Pons (tissue), 1 donor: ENCODE measurements around the gene MYADML2.
"Not testable (repeated sequence)": the region's sequence is repeated elsewhere in the genome, so short reads cannot be mapped to it uniquely, and the experiment has no call there.

Experiments
- DNase-seq: peaks from one replicate; pipeline ENCODE4 v3.0.0-alpha.2; 2016; ENCODE audit warnings: low spot score

The MYADML2 gene

DNA sequence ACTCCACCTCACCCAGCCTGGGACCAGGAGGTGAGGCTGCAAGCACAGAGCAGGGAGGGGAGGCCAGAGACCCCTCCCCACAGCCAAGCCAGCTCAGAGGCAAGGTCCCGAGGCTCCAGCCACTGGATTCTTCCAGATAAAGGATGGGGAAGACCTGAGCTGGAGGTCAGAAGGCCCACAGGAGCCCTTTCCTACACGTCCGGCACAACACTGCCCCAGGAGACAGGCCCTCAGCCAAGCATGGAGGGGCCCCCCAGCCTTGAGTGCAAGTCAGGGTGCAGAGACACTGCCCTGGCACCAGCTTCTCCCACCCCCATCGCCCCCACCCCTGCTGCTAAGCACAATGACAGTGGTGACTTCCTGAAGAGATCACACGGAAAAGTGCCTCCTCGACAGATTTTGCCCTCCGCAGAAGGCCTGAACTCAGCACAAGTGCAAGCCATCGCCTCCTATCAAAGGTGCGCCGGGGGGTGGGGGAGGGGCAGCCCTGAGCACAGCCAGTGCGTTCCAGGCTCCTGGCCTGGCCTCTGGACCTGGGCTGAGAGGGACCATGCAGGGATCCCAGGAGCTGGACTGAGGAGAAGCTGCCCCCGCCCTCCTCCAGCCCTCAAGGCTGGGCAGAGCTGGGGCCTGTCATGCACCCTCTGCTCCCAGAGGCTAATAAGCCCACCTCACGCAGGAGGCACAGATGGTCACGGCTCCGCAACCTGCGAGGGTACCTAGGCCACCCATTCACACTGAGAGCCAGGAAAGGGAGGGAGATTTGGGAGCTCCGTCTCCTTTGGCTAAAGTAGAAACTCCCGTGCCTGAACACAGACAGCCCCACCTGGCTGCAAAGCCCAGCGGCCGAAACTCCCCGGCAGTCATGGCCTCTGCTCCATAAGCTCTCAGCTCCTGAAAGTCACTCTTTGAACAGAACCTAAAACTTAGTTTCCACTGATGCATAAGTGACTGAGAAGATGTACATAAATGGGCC lies 22.2 kb downstream of the MYADML2 start:
- DNase-seq = no peak

DNA sequence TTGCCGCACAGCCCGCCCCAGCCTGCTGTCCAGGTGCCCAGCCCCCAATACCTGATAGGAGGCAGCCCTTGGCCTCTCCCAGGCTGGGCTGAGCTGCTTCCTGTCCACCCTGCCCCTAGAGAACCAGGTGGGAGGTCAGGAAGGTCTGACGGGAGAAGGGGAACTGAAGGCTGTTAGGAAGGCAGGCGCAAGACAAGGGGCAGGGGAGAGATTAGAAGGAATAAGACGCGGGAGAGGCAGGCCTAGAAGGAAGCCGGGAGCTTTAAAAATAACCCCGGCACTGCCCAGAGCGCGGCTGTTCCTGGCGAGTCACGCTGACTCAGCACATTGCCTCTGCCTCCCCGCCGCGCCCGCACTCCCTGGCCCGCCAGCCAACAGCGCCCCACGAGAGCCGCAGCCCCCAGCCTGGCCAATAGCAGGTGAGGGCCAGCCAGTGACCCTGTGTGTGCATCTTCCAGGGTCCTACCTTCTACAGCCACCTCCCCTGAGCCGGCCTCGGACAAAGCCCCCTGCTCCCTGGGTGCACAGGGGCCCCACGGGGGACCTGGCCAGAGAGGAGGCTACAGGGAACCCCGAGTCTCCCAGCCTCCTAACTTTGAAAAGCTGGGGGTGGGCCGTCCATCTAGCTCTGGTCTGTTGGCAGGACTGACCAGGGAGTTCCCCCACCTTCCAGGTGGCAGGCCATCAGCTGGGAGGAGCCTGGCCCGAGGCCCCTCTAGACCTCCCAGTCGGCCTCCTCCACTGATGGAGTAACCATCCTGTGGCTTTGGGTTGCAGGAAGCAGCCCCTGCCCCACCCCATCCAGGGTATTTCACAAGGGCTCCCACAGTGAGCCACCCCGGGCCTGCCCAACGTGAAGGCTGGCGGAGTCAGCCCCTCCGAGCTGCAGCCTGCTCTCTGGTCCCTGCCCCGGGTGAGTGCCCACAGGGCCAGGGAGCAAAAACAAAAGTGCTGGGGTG lies 23.5 kb downstream of the MYADML2 start:
- DNase-seq = no peak

DNA sequence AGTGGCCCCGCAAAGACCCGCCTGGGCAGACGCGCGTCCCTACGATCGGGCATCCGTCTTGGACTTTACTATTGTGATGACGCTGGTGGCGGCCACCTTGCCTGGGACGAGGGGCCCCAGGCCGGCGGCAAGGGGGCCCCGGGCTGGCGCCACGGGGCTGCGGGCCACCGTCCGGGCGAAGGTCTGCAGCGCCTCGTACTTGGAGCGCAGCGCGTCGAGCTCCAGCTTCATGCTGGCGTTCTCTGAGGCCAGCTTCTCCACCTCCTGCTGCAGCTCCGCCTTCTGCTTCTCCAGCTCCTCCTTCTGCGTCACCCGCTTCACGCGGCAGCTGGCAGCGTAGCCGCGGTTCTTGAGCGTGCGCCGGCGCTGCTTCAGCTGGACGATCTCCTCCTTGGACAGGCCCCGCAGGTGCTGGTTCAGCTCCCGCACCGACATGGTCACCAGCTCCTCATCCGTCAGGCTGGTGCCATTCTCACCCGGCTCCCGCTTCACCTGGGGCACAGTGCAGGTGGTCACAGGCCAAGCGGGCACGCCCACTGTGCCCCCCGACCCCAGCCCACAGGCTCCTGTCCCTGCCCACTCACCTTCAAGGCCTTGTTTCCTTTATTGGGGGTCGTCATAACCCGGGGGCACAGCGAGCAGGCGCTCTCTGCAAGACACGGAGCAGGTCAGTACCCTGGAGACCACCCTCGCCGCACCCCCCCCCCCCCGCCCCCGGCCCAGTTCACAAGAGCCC lies 24.3 kb downstream of the MYADML2 start:
- DNase-seq = no peak

DNA sequence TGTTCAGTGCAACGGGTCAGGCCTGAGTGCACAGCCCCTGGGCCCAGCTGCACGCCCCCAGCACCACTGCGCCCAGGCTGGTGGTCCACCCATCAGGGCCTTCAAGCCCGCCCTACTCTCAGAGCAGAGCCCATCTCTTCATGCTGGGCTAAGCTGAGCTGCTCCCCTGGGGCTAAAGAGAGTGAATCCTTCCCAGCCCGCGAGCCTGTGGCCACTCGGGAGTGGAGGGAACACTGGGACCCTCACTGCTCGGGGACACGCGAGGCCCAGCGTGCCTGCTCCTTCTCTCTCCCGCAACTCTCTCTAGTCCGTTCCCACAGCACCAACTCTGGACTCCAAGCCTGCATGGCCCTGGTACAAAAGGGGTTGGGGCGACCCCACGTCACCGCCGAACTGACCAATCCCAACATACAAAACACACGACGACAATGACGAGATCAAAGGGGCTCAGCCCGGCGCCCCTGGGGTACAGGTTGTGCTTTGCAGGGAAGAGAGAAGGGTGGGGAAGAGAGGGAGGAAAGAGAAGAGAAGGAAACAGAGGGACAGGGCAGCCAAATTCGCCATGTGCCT lies 25.0 kb downstream of the MYADML2 start:
- no peak for DNase-seq

DNA sequence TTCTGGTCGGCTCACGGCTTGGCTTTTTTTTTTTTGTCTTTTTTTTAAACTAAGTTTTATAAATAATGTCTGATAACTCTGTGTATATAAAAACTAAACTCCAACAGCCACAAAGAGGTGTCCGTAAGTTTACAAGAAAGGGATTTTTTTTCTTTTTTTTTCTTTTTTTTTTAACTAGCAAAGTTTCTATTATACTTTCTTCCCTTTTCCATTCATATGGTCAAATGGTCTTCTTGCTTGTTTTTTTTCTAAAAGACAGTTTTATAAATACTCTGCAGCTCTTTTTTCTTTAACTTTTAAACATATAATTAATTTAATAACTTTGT lies 25.5 kb downstream of the MYADML2 start:
- no peak for DNase-seq

DNA sequence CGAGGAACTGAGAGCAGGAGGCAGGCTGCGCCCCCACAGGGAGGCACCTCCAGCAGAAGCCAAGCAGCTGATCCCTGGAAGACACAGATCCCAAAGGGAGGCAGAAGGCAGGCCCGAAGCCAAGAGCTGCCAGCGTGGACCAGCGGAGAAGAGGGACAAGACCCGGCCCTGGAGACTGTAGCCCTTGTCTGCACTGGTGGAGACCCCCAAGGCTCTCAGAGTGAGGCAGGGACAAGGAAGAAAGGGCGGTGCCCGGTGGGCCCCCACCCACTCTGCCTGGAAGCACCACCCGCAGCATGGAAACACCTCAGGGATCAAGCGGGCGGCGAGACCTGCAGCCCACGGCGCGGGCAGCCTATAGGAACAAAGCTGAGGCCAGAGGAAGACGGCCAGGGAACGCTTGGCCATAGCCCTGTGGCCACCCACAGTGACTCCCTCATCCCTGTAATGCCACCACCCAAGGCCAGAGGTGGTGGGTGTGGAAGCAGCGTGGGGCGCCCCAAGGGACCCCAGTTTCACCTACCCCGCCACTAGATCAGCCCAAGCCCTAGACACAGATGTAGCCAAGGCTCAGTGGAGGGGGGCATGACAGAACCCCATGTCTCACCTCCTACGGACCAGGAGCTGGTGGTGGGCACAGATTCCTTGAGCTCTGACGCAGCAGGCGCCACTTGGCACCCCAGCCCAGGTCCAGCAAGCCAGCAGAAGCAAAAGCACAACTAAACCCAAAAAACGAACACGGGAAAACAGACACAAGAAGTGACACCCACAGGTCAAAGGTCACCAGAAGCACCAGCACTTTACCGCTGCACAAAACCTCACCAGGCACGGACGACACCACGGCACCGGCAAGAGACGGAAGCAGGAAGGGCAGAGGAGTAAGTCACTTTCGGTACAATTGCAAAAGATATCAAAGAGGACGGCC lies 26.2 kb downstream of the MYADML2 start:
- DNase-seq = no peak

DNA sequence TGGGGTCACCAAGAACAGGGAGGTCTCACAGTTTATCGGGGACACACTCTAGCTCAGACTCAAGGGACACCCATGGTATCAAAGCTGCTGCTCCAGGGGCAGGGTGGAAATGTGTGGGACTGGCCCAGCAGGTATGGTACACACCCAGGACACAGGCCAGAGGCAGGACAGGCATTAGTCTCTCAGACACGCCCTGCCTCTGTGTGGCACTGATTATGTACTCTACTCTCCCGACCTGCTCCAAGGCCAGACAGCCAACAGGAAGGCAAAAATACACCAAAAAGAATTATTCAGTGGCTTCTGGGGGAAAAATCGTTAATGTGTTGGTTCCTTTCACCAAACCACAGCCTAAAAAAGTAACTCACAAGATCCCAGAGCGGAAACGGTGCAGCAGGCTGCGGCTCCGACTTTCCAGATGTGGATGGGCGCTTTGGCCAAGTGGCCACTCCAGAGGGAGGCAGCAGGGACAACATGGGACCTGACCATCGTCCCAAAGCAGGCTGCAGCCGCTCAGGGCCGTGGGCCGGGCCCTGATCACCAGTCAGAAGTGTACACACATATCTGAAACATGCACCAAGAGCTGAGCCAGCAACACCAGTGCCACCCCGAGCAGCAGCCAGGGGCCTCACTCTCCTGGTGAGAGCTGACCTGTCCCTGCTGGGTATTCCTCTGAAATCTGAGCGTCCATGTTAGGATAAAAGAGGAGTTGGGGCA lies 28.0 kb downstream of the MYADML2 start:
- no peak for DNase-seq

DNA sequence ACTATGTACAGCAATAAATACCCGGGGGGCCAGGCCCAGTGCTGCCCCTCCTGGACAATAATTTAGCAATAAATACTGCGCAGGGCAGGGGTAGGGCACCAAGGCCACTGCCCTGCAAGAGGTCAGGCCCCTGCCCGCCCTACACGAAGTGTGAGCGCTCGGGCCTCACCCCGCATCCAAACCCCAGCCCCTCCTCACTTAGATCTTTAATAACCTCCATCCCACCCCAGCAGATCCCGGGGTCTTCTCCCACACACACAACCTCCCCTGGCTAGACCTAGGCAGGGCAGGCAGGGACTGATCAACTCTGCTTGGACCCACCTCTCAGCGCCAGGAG lies 28.7 kb downstream of the MYADML2 start:
- DNase-seq = not testable (repeated sequence)

DNA sequence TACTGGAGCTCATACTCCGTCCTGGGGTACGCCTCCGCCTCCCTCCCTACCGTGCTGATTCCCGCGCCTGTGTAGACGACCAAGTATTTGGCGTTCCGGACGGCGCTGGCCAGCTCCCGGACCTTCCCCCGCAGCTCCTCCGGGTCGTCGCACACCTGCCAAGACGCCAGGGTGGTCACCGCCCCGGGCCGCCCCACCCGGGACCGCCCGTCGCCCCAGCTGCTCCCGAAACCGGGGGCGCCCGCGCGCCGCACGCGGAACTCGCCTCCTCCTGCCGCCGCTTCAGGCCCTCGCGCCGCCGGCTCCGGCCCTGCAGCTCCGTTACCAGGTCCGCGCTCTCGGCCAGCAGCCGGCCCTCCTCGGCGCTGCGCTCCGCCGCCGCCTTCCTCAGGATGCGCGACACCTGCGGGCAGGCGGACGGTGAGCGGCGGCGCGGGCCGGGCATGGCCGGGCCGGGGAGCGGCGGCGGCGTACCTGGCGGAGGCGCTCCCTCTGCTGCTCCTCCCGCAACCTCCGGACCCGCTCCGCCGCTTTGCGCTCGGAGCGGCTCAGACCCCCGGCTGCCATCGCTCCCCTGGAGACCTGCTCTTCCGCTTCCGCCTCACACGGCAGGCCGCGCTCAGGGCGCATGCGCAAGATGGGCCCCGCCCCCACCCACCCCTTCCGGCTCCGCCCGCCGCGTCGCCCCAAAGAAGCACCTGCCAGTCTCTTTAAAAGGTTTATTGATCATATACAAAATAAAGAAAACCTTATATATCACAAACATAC lies 29.3 kb downstream of the MYADML2 start, which contains the start of gene SIRT7:
TSS of gene SIRT7 (minus strand) at position 612 of the 768 bp plus-strand sequence. CDS start at position 567, 45 bp downstream.
- DNase-seq = peak; percentile 73

DNA sequence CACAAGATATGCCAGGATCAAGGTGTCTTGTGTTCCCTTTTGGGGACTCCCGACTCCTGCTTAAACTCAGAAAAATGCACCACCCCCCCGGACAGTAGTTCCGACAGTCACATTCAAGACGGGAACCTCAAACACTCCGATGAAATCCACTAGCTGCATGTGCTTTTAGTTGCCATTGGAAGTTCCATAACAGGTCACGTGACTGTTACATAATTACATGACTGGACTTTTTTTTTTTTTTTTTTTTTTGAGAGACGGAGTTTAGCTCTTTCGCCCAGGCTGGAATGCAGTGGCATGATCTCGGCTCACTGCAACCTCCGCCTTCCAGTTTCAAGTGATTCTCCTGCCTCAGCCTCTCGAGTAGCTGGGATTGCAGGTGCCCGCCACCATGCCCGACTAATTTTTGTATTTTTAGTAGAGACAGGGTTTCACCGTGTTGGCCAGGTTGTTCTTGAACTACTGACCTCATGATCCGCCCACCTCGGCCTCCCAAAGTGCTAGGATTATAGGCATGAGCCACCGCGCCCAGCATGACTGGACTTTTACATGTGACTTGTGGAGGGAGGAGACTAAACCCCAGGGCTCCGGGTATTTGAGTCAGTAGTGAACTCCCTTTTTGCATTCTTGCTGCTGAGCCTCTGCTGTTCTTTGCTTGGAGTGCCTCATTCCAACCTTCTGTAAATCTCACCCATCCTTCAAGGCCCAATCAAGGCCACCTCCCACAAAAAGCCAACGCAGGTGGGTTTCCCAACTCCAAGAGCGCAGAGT lies 30.6 kb downstream of the MYADML2 start:
- no peak for DNase-seq

DNA sequence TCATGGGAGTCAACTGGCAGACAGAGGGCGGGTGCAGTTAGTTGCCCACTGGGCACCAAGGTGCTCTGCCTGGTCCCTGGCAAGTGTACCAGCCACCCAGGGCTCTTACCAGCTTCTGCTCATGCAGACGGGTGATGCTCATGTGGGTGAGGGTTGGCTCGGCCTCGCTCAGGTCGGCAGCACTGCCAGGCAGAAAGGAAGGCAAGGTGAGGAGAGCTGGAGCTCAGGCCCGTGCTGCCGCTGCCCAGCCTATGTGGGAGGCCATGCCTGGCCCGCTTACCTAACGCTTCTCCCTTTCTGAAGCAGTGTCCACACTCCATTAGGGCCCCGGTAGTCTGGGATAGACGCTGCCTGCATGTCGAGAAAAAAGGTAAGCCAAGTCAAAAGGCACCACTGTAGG lies 31.7 kb downstream of the MYADML2 start:
- no peak for DNase-seq

DNA sequence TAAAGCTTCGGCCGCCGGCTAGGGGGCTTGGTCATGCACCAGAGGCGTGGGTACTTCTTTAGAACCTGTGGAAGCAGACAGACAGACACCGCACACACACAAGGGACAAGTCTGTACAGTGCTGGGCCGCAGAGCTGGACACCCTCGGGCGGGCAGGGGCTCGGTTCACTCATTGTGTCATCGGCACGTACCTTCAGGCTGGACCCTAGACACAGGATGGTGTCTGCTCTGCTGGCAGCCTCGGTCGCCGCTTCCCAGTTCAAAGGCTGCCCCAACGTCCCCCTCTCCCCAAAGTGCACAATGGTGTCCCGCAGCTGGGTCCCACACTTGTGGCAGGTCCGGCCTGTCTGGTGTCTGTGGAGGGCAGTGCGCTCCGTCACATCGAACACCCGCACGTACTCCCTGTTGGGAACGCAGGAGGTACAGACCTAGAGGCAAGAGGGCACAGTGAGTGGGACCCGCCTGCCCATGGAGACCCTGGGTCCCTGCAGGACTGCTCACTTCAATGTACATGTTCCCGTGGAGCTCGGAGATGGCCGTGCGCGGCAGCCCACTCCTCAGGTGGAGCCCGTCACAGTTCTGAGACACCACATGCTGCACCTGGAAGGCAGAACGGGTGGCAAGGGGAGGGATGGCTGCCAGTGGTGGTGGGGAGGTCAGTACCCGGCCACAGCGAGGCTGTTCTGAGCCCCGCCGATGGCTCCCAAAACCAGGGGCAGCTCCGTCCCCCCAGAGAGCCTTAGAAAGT lies 32.8 kb downstream of the MYADML2 start:
- no peak for DNase-seq

DNA sequence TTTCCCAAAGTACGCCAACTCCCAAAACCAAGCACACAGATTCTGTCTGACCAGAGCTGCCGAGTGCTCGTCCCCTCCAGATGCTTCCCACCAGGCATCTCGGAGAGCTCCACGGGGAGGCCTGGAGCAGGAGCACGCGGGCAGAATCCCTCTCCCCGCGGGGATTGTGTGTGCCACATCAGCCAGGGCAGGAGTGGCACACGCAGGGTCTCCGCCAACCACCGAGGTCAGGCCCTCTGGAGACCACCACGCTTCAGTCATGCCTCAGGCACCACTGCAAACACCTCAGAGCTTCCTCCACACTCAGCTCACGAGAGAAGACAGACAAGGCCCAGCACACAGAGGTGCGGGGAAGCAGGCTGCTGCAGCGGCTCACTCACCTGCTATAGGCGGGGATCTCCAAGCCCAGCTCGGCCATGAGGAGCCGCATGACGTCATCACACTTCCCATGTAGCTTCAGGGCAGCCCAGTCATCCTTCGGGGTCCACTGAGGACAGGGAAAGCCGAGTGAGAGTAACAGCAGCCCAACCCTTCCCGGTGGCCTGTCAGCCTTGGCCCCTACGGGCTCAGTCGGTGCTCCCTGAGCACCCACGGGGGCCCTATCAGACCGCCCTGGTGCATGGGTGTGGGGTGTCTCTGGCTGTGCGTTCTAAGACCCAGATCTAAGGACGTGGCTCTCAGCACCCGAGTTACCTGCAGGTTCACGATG lies 33.5 kb downstream of the MYADML2 start:
- DNase-seq = no peak

DNA sequence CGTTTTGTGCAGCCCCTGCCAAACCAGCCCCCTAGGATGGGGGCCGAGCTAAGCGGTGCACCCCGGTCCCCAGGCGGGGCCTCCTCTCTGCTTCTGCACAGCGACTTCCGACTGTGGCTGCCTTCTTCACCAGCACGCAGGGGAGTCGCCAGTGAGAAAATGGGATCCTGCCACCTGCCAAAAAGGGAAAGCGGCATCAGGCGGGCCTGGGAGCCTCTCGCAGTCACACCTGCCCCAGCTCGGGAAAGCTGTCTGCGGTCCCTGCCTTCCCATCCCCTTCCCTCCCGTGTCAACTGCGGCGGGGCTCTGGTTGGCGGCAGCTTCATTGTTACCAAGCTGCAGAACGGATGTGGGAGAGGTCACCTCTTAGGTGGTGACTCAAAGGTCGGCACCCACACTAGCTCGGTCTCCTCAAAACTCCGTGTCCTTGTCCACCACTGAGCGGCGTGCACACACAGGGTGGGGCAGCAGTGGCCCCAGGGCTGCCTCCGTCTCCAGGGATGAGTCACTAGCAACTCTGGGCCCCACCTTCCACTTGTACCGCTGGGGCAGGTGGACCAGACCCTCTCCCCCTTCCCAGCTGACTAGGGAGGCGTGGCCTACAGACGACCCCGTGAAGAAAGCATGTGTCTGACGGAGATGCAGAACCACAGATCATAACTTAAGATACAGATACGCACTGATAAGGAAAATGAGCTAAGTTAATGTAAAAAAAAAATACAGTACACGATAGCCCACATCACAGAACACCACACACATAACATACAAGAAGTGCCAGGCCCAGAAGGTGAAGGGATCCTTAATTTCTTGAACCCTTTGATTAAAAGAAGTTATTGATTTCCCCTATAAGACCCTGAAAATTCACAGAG lies 34.4 kb downstream of the MYADML2 start:
- DNase-seq = no peak

DNA sequence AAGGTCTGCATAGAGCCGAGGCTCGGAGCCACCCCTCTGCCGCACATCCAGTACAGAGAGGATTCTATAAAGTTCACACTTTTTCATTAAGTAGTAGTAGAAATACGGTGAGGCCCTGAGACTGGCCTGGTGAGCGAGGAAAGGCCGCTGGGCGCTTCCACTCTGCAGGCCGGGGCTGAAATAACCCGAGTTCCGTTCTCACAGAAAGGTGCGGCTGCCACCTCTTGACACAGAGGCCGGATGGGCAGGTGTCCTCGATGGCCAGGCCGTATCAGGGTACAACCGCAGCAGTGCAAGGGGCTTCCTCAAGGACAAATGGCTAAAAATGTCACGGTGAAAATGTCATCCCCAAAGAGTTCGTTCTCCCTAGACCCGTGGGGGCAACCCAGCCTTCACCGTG lies 35.1 kb downstream of the MYADML2 start:
- DNase-seq = no peak
